HG03135 (cell line): ENCODE measurements around the gene GPRC5D.

ENCODE experiments used
- ATAC-seq: cut with Tn5 transposase; IDR thresholded peaks from one replicate; pipeline ENCODE4 v1.9.1; 2021; ENCODE audit warnings: mild to moderate bottlenecking, moderate library complexity; ENCODE audit not compliant: unreplicated experiment

Gene GPRC5D

GRCh38 chr12:12939888-12940287 is 12.1 kb downstream of the GPRC5D start:
- no peak for ATAC-seq

- ATAC-seq: no peak
Measured at GRCh38 chr12:12938541-12938940, 13.4 kb downstream of the GPRC5D start.

- no peak for ATAC-seq
Measured at GRCh38 chr12:12936983-12937491, 14.9 kb downstream of the GPRC5D start.

- no peak for ATAC-seq
Measured at GRCh38 chr12:12934556-12934955, 17.4 kb downstream of the GPRC5D start.

GRCh38 chr12:12933742-12934141 is 18.2 kb downstream of the GPRC5D start:
- ATAC-seq: no peak

- no peak for ATAC-seq
Measured at GRCh38 chr12:12930633-12931219, 21.2 kb downstream of the GPRC5D start.

- ATAC-seq: no peak
Measured at GRCh38 chr12:12929696-12930095, 22.3 kb downstream of the GPRC5D start.

- no peak for ATAC-seq
Measured at GRCh38 chr12:12927211-12928079, 24.5 kb downstream of the GPRC5D start.

- ATAC-seq: no peak
Measured at GRCh38 chr12:12926571-12927071, 25.3 kb downstream of the GPRC5D start.

GRCh38 chr12:12925388-12925787 is 26.6 kb downstream of the GPRC5D start:
- ATAC-seq: no peak

GRCh38 chr12:12924169-12924568 is 27.8 kb downstream of the GPRC5D start:
- no peak for ATAC-seq

- ATAC-seq: no peak
Measured at GRCh38 chr12:12922978-12923377, 29.0 kb downstream of the GPRC5D start.

- ATAC-seq: no peak
Measured at GRCh38 chr12:12922191-12922616, 29.8 kb downstream of the GPRC5D start.

- no peak for ATAC-seq
Measured at GRCh38 chr12:12919666-12920435, 32.1 kb downstream of the GPRC5D start.

GRCh38 chr12:12918781-12919389 is 33.1 kb downstream of the GPRC5D start:
- no peak for ATAC-seq

- no peak for ATAC-seq
Measured at GRCh38 chr12:12917517-12917916, 34.5 kb downstream of the GPRC5D start.

GRCh38 chr12:12916135-12916944 is 35.6 kb downstream of the GPRC5D start:
- peak; percentile 94 for ATAC-seq

GRCh38 chr12:12915656-12916055 is 36.3 kb downstream of the GPRC5D start:
- no peak for ATAC-seq

GRCh38 chr12:12912711-12913110 is 39.3 kb downstream of the GPRC5D start:
- no peak for ATAC-seq

GRCh38 chr12:12909995-12910420 is 42.0 kb downstream of the GPRC5D start:
- ATAC-seq: no peak
